WERI-Rb-1 (cell line): ENCODE measurements around the gene PCSK6.

Experiments
- DNase-seq: peaks from one replicate; pipeline ENCODE4 v3.0.0-alpha.2; 2020
- H3K27ac ChIP-seq: fragments of 250-450 bp; sonication (Bioruptor Pico); 2 replicates; pipeline ENCODE4 v1.5.1; 2020; ENCODE audit warnings: mild to moderate bottlenecking, moderate library complexity
- H3K27me3 ChIP-seq: fragments of 250-450 bp; sonication (Bioruptor Pico); 2 replicates; pipeline ENCODE4 v1.5.1; 2021; ENCODE audit warnings: mild to moderate bottlenecking, low read depth, moderate library complexity; ENCODE audit not compliant: insufficient read depth, severe bottlenecking
- H3K36me3 ChIP-seq: fragments of 250-450 bp; sonication (Bioruptor Pico); 2 replicates; pipeline ENCODE4 v1.5.1; 2020; ENCODE audit warnings: mild to moderate bottlenecking, moderate library complexity
- H3K4me3 ChIP-seq: 2 replicates; pipeline ENCODE4 v1.5.1; 2011; ENCODE audit warnings: low read depth, mild to moderate bottlenecking, control low read depth, low read length
- H3K9me3 ChIP-seq: fragments of 250-450 bp; sonication (Bioruptor Pico); 2 replicates; pipeline ENCODE4 v1.5.1; 2021; ENCODE audit warnings: mild to moderate bottlenecking, moderate library complexity; ENCODE audit not compliant: severe bottlenecking
- CTCF ChIP-seq: IDR thresholded peaks from 2 replicates; pipeline ENCODE4 v1.5.1; 2011; ENCODE audit warnings: low read depth, mild to moderate bottlenecking, control low read depth, inconsistent platforms, low read length

The PCSK6 gene

GRCh38 chr15:101398247-101398646 lies 91.3 kb downstream of the PCSK6 start:
- H3K27ac ChIP-seq = no peak overlapping the region
- TF ChIP-seq CTCF = no peak

DNA sequence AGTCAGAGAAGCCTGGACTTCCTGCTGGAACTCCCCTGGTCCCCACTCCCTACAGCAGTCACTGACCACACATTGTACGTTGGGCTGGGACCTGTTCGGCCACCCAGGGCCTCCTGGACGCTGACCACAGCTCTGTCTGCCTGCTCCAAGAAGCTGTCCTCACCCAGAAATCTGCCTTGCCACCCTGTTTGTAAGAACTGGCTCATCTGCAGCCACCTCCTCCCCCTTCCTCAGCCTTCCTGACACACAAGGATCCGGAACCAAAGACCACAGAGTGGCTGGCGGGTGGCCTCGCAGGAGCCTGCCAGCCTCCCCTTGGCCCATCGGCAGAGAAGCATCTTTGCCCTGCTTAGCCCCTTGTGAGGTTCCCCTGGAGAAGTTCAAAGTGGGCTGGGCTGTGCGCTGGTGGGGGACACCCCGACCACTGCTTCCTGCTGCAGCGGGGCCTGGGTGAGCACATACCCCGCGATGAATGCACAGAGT lies 91.9 kb downstream of the PCSK6 start:
- H3K9me3 ChIP-seq = no peaks in the 10 kb centered on the region
- no peak for TF ChIP-seq CTCF
- H3K36me3 ChIP-seq = no peaks in the 10 kb centered on the region
- no peak overlapping the region for H3K27ac ChIP-seq
- no peak for DNase-seq
- H3K27me3 ChIP-seq = no peaks in the 10 kb centered on the region
- H3K4me3 ChIP-seq = no peak overlapping the region

More at GRCh38 chr15:101398247-101398646, 91.3 kb downstream of the PCSK6 start:
- no peak for DNase-seq
- Histone ChIP-seq H3K9me3 (no peaks in the 10 kb centered on the region), H3K27me3 (no peaks in the 10 kb centered on the region), H3K36me3 (no peaks in the 10 kb centered on the region), H3K4me3 (no peak overlapping the region)

DNA sequence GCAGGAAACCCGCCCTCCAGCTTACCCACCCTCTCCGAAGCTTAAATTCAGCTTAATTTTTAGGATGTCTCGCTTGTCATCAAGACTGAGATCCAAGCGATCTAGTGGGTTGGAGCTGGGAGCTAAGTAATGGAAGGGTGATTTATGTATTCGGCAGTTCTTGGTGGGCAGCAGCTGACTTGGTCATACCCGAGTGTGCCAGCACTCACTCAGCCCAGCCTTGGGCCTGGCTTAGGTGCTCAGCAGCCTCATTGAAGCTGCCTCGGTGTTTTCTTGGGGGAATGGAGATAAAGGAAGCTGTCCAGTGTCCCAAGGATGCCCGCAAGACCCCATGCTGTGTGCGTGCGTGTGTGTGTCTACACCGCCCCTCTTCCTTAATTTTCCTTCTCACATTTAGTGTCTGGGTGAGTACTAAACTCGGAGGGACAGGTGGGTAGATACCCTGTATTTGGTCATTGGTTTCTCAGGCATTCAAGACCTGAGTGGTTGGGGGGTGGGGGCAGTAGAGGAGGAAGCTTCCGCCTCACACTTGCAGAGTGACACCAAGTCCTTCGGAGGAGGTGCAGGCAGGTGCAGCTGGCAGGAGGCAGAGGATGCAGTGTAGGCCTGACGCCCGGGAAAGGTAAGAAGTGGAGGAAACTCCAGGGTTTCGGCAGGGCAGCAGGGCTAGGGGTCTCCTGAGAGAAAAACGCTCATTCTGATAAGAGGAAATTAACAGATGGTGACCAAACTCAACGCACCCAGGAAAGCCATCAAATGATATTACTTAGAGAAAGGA lies 92.8 kb downstream of the PCSK6 start:
- no peak overlapping the region for H3K4me3 ChIP-seq
- no peaks in the 10 kb centered on the region for H3K36me3 ChIP-seq
- no peak overlapping the region for H3K27ac ChIP-seq
- H3K27me3 ChIP-seq = no peaks in the 10 kb centered on the region
- TF ChIP-seq CTCF = no peak
- no peak for DNase-seq
- no peaks in the 10 kb centered on the region for H3K9me3 ChIP-seq

GRCh38 chr15:101394654-101395053 lies 94.9 kb downstream of the PCSK6 start:
- Histone ChIP-seq H3K36me3 (no peaks in the 10 kb centered on the region), H3K27ac (no peak overlapping the region), H3K27me3 (no peaks in the 10 kb centered on the region), H3K9me3 (no peaks in the 10 kb centered on the region), H3K4me3 (no peak overlapping the region)
- no peak for TF ChIP-seq CTCF
- no peak for DNase-seq

DNA sequence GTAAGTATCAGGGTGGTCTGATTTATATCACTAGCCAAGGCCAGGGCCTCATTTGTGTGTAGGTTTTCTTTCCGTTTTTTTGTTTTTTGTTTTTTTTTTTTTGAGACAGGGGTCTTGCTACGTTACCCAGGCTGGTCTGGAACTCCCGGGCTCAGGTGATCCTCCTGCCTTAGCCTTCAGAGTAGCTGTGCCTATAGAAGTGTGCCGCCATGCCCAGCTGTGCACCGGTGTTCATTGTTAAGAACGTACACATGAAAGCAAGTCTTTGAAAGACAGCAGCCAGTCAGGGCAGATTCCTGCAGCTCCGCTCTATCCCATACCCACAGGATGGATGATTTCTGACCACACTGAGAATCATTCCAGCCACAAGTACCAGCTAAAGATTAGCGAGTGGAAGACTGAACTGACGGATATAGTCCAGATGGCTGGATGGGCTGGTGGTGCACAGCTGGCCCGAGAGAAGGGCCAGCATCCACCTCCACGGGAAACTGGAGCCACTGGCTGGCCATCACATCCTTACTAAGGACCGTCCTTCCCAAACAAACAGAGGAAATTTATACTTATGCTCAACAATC lies 95.4 kb downstream of the PCSK6 start:
- TF ChIP-seq CTCF = no peak
- H3K9me3 ChIP-seq = no peaks in the 10 kb centered on the region
- no peak overlapping the region for H3K4me3 ChIP-seq
- H3K27me3 ChIP-seq = no peaks in the 10 kb centered on the region
- DNase-seq = no peak
- H3K27ac ChIP-seq = no peak overlapping the region
- H3K36me3 ChIP-seq = no peaks in the 10 kb centered on the region
